ENCODE measurements around the gene FAM107B. TPM values are rescaled to one million over a fixed set of nuclear protein-coding genes. Genes with fewer than 3 reads are reported as not detected.

FAM107B gene
- polyA plus RNA-seq, 3 donors from 2014 or later: 240 to 338 (median 268) TPM

DNA sequence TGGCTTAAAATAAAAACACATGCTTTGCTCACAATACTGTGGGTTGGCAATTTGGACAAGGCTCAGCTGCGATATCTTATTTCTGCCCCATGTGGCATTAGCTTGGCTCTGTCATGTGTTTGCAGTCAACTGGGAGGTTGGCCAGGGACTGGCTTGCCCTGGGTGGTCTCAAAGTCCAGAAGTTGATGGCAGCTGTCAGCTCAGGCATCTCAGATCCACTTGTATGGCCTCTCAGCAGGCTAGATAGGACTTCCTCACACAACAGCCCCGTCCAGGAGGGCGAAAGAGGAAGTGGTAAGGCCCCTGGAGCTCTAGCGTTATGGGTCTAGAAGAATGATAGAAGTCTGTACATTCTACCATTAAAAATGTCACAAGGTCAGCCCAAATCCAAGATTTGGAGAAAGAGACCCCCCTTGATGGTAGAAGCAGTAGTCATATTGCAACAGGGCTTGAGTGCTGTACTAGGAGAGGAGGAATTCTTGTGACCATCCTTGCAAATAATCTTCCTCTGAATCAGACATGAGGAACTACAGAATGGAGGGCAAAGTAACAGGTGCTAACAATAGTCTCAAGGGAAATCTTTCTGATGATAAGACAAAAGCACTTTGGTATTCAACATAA lies 166.2 kb downstream of the FAM107B start:
- Mint-ChIP-seq H3K4me3 (no peak overlapping the region), H3K27me3 (ENCODE audit: low read depth in 3 of 3) (peaks cover 0 to 3% (median 2%) of the 10 kb centered on the region in 3 donors), H3K4me1 (peaks cover 10 to 14% of the 10 kb centered on the region in 2 donors), H3K36me3 (no peaks in the 10 kb centered on the region), H3K9me3 (no peaks in the 10 kb centered on the region), H3K27ac (no peak overlapping the region)
- DNase-seq: no peak

DNA sequence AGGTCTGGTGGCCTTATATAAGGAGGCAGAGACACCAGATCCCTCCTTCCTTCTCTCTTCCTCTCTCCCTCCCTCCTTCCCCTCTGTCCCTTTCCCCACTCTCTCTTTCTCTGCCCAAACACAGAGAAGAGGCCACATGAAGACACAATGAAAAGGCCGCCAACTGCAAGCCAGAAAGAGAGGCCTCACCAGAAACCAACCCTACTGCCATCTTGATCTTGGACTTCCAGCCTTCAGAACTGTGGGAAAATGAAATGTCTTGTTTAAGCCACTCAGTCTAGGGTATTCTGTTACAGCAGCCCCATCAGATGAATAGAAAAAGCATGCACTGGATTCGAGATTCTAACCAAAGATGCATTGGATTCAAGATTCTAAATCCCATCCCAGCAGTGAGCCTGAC lies 168.1 kb downstream of the FAM107B start:
- peaks cover 28 to 31% of the 10 kb centered on the region in 2 donors for H3K4me1 Mint-ChIP-seq
- H3K27me3 Mint-ChIP-seq (ENCODE audit: low read depth in 3 of 3): peaks cover 0 to 3% (median 2%) of the 10 kb centered on the region in 3 donors
- H3K4me3 Mint-ChIP-seq: no peak overlapping the region
- no peaks in the 10 kb centered on the region for H3K9me3 Mint-ChIP-seq
- no peaks in the 10 kb centered on the region for H3K36me3 Mint-ChIP-seq
- no peak overlapping the region for H3K27ac Mint-ChIP-seq
- no peak for DNase-seq

DNA sequence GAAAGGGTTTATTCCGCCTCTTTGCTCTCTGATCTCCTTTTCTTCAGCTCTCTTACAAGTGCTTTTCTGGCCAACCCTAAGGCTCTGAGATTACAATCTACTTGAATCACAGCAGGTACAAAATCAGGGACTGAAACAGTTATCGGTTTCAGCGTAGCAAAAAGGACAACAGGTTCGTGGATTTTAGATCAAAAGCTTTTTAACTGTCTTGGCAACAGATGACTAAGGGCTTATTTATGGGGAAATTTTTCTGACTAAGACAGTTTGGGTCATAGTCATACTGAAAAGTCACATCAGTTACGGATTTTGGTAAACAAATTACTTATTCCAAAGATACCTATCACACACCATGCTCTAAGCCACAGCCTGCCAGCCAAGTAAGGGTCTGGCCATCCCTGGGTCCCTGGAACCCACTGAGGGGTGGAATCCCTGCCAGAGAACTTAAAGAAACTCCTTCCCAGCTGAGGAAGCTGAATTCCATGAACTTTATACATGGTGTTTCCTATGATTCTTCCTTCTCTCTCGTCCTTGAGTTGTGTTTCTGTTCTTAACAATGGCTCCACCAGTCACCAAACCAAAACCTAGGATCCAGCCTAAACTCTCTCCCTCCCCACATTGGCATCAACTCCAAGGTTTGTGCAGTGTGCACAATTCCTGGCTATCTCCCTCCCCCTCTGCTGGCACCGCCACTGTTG lies 169.3 kb downstream of the FAM107B start:
- Mint-ChIP-seq H3K9me3 (no peaks in the 10 kb centered on the region), H3K36me3 (no peaks in the 10 kb centered on the region), H3K27me3 (ENCODE audit: low read depth in 3 of 3) (peaks cover 0 to 3% (median 2%) of the 10 kb centered on the region in 3 donors), H3K27ac (peak overlapping the region in 3 of 6 donors; percentile 83 to 93 (median 86)), H3K4me3 (peak overlapping the region; percentile 91 to 100 (median 95)), H3K4me1 (peaks cover 39 to 41% of the 10 kb centered on the region in 2 donors)
- no peak for DNase-seq

DNA sequence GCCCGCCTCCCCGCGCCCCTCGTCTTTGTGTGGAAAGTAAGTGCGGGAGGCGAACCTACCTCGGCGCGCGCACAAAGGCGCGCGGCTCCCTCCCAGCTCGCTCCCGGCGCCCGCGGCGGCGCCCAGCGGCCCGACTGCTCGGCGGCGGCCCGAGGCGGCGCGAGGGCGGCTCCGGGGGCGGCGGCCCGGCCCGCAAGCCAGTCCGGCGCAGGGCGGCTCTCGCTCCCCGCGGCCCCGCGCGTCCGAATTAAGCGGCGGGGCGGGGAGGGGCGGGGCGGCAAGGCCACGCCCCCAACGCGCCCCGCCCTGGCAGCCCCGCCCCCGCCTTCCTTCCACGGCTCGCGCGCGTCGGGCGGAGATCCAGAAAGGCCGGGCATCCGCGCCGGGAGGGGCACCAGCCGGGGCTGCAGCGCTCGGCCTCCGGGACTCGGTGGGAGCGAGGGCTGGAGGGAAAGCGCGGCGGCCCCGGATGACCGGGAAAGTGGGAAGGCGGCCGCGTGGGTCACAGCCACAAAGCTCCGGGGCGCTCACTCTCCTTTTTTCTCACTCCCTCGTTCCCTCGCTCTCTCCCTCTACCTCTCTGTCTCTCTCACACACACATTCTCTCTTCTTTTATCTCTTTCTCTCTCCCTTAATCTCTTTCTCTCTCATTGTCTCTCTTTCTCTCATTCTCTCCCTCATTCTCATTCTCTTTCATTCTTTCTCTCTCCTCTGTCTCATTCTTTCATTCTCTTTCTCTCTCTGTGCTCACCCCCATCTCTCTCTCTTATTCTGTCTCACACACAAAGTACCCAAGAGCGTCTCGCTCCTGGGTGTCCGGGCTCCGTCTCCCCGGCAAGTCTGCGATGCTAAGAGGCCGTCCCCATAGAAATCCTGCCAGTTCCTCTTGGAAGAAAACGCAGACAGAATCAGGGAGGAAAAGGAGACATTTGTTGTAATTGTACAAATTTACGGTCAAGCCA lies 170.2 kb downstream of the FAM107B start:
- no peaks in the 10 kb centered on the region for H3K9me3 Mint-ChIP-seq
- peaks cover 47 to 50% of the 10 kb centered on the region in 2 donors for H3K4me1 Mint-ChIP-seq
- peaks cover 0 to 3% (median 2%) of the 10 kb centered on the region in 3 donors for H3K27me3 Mint-ChIP-seq (ENCODE audit: low read depth in 3 of 3)
- H3K27ac Mint-ChIP-seq: peak overlapping the region; percentile 77 to 93 (median 86)
- peak; percentile 75 to 76 (median 76) for DNase-seq
- H3K4me3 Mint-ChIP-seq: peak overlapping the region; percentile 91 to 100 (median 95)
- peaks cover 0 to 9% (median 0%) of the 10 kb centered on the region in 3 donors for H3K36me3 Mint-ChIP-seq

DNA sequence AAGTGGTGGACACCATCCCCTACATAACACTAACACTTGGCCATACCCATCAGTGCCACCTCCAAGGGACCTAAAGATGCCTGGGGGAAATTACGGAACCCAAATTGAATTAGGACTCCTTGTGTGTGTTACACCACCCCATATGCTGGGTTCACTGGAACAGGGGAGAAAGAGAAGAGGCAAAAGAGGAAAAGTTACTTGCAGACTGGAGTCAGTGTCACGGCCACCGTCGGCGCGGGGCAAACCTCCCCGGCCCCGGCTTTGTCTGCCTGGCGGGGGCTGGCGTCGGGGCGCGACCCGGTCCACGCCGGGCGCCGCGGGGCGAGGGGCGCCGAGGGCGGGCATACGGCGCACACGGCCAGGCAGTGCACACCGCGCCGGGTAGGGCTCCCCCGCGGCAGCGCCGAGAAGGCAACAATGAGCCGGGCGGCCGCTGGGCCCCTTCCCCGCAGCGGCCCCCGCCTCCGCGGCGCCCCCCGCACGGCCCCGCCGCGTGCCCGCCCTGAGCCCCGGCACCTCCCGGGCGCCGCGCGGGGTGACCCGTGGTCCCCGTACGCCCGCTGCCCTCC lies 171.1 kb downstream of the FAM107B start:
- DNase-seq: peak in 2 of 3 donors; percentile 32 to 43
- H3K4me1 Mint-ChIP-seq: peaks cover 53 to 58% of the 10 kb centered on the region in 2 donors
- no peaks in the 10 kb centered on the region for H3K9me3 Mint-ChIP-seq
- H3K4me3 Mint-ChIP-seq: peak overlapping the region; percentile 95 to 100 (median 99)
- peak overlapping the region; percentile 70 to 97 (median 91) for H3K27ac Mint-ChIP-seq
- peaks cover 0 to 9% (median 0%) of the 10 kb centered on the region in 3 donors for H3K36me3 Mint-ChIP-seq
- peaks cover 0 to 3% (median 2%) of the 10 kb centered on the region in 3 donors for H3K27me3 Mint-ChIP-seq (ENCODE audit: low read depth in 3 of 3)

DNA sequence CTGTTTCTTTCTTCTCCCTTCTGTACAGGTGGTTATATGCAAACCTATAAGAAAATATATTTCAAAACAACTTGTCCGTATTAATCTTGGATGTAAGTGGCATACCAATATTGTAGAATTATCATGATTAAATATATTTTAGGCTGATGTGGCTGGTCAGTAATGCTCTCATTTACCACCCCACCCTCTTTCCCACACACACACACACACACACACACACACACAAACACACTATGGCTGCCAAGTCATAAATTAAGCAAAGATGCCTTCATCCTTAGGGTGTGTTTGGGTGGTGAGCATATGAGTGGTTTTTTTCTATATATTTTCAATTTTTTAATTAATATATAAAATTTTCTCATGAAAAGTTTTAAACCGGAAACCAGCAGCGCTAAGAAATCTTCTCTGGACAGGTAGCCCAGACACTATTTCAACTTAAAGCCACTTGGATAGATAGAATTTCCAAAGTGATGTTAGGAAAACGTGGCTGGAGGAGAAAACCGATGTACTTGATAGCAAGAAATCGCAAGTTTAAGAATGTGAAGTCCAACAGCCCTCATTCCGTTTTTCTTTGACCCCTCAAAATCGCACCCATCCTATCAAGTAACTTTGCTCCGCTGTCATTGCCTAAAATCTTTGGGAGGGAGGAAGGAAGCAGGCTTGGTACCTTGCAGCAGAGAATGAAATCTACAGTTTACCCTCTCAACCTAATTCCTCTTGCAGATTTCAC lies 171.7 kb downstream of the FAM107B start:
- H3K4me3 Mint-ChIP-seq: peak overlapping the region; percentile 95 to 100 (median 99)
- DNase-seq: no peak

DNA sequence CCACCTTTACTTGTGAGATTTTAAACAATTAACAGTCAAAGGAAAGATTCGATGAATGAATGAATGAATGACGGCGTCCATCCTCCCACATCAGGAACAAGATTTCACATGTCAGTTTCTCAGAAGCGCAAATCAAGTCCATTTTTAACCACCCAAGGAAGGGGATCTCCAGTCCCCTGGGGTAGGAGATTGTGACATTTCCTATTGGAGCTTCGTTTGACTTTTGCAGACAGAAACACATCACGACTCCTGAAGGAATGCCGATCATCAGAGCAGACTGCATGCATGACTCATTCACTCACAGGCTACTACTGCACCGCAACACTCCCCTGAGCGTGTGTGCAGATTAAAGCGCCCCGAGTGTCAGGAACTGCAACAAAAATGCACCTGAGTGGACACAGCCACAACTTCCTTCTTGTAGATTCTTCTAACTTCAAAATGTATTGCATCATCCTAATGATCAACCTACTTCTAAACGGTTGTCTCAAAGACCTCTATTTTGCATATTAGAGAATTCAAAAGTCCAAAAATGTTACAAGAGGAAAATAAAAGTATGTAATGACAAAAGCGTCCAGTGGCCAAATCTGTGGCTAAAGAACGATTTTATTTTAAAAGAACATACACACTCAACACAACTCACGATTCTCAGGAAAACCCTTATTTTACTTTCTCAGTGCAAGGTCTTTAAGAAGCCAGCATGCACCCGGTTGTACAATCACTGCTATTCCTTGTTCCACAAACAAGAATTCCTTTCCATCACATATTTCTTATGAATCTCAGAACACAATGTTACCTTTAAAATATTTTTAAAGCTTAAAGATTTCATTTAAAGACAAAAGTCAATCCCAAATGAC lies 172.6 kb downstream of the FAM107B start:
- DNase-seq: peak in 2 of 3 donors; percentile 18 to 34
- Mint-ChIP-seq H3K9me3 (no peaks in the 10 kb centered on the region), H3K4me3 (peak overlapping the region; percentile 75 to 100 (median 97)), H3K27ac (peak overlapping the region; percentile 21 to 83 (median 76)), H3K27me3 (ENCODE audit: low read depth in 3 of 3) (peaks cover 0 to 3% (median 2%) of the 10 kb centered on the region in 3 donors), H3K36me3 (peaks cover under 1 to 16% (median 3%) of the 10 kb centered on the region in 3 donors), H3K4me1 (peaks cover 58 to 72% of the 10 kb centered on the region in 2 donors)

More for the DNA sequence above, 171.7 kb downstream of the FAM107B start:
- Mint-ChIP-seq H3K27ac (peak overlapping the region; percentile 70 to 97 (median 91)), H3K27me3 (ENCODE audit: low read depth in 3 of 3) (peaks cover 0 to 3% (median 2%) of the 10 kb centered on the region in 3 donors), H3K4me1 (peaks cover 55 to 65% of the 10 kb centered on the region in 2 donors), H3K9me3 (no peaks in the 10 kb centered on the region), H3K36me3 (peaks cover 0 to 15% (median 2%) of the 10 kb centered on the region in 3 donors)

DNA sequence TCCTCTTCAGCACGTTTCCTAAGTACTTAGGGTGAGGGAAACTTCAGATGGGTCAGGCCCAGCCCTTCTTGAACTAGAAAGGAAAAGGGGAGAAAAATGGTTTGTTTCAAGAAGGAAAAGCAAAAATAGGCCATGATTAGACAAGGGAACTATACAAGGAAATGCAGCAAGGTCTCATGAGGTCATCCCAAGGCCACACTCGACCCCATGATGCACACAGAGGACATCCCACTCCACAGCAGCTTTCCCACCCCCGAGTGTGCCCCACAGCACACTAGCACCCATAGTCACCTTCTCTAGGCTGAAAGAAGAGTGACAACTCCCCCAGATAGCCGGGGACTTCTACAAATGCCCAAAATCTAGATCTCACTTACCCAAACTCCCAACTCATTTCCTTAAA lies 173.4 kb downstream of the FAM107B start:
- peaks cover 3 to 23% (median 7%) of the 10 kb centered on the region in 3 donors for H3K36me3 Mint-ChIP-seq
- no peak for DNase-seq
- H3K4me3 Mint-ChIP-seq: peak overlapping the region; percentile 75 to 100 (median 97)
- H3K27me3 Mint-ChIP-seq (ENCODE audit: low read depth in 3 of 3): peaks cover 0 to 3% (median 2%) of the 10 kb centered on the region in 3 donors
- H3K4me1 Mint-ChIP-seq: peaks cover 64 to 79% of the 10 kb centered on the region in 2 donors
- H3K27ac Mint-ChIP-seq: peak overlapping the region; percentile 23 to 80 (median 72)
- H3K9me3 Mint-ChIP-seq: no peaks in the 10 kb centered on the region

DNA sequence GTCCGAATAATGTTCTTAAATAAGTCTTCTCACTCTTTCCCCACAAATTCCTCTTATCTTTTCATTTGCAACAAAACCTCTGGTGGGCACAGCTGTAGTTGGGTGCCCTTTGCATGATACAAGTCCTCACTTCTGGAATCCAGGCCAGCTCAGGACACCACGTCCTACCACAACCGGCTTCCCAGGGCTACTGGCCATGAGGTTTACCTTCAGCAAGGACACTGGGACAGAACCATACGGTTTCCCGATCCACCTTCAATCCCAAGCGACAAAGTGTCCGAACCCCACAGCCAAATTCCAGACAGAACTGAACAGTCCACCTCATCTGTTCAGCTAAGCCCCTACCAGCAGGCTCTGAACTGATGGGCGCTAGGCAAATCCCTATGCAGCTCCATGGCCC lies 174.6 kb downstream of the FAM107B start:
- Mint-ChIP-seq H3K27me3 (ENCODE audit: low read depth in 3 of 3) (peaks cover 0 to 7% (median 2%) of the 10 kb centered on the region in 3 donors), H3K4me1 (peaks cover 71 to 91% of the 10 kb centered on the region in 2 donors), H3K27ac (peak overlapping the region in 4 of 6 donors; percentile 70 to 84 (median 76)), H3K9me3 (no peaks in the 10 kb centered on the region), H3K36me3 (peaks cover 10 to 33% (median 14%) of the 10 kb centered on the region in 3 donors), H3K4me3 (no peak overlapping the region)
- DNase-seq: no peak

DNA sequence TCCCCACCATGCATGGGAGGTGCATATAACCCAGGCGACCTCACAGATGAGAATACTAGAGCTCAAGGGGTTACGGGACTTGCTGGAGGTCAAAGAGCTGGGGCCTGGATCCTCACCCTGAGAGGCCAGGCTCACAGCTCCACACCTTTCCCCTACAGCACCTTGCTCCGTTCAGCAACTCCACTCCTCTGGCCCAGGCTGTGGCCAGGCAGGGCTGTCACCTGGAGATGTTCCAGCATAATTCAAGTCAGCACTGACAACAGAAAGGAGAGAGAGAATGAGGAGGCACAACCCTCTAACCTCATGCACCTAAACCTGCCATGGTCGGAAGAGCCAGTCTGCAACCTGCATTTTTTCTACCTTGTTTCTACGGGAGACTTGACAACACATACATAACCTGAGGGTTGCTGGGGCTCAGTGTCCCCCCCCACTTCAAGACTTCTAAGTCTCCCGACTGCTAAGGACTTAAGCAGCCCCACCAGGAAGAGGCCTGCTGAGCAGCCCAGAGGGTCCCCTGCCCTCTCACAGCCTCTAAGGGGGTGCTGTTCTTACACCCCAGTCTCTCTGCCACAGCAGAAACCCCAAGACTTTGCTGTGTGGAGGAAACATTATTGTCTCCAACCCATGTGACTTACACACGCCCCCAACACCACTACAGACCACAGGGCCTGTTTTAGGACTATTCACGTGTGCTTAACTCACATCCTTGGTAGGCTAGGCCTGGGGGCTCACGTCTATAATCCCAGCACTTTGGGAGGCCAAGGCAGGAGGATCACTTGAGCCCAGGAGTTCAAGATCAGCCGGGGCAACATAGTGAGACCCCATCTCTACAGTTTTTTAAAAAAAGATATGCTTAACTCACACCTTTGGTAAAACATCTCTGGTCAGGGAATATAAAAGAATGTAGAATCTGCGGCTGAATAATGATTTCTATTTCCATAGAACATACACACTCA lies 175.6 kb downstream of the FAM107B start:
- peak in 1 of 3 donors; percentile 29 for DNase-seq
- Mint-ChIP-seq H3K9me3 (no peaks in the 10 kb centered on the region), H3K36me3 (peaks cover 10 to 38% (median 14%) of the 10 kb centered on the region in 3 donors), H3K4me3 (peak overlapping the region in 1 of 5 donors; percentile 27), H3K27ac (peak overlapping the region; percentile 13 to 84 (median 72)), H3K4me1 (peaks cover 71 to 94% of the 10 kb centered on the region in 2 donors), H3K27me3 (ENCODE audit: low read depth in 3 of 3) (peaks cover 0 to 3% (median 2%) of the 10 kb centered on the region in 3 donors)

Measured in immature natural killer cell (primary cell).